ENCODE measurements around the gene ERCC8. TPM values are rescaled to one million over a fixed set of nuclear protein-coding genes. Genes with fewer than 3 reads are reported as not detected.

Gene ERCC8
- total and polyA plus RNA-seq, 2 of the 8 experiments (the other 6 are each of a cell fraction or from before 2014, with no cell fraction given) = 17.3 TPM

GRCh38 chr5:60916646-60917045 lies 28.2 kb downstream of the ERCC8 start:
- H3K79me1 ChIP-seq (ENCODE audit: low read depth, low read length) = no peaks in the 10 kb centered on the region
- no peak for TF ChIP-seq SIX5 (IDR thresholded peaks at IDR 0.05; ENCODE audit: low read depth, low read length)

More at GRCh38 chr5:60916646-60917045, 28.2 kb downstream of the ERCC8 start:
- no peaks in the 10 kb centered on the region for H4K20me1 ChIP-seq (replicated peaks in 1 of 2; ENCODE audit: control insufficient read depth in 1 of 2, insufficient read depth in 2 of 2, low read length in 2 of 2)
- H3K23me2 ChIP-seq (ENCODE audit: low read depth, low read length) = no peaks in the 10 kb centered on the region
- no peak overlapping the region for H3K9ac ChIP-seq (replicated peaks in 1 of 4; ENCODE audit: extremely low read depth in 1 of 4, low read depth in 3 of 4, low read length in 3 of 4)
- H2BK12ac ChIP-seq (ENCODE audit: low read depth, low read length) = no peak overlapping the region
- H3K36me3 ChIP-seq (ENCODE audit: control insufficient read depth in 2 of 4, insufficient read depth in 4 of 4, low read length in 3 of 4) = peaks cover 0 to 3% (median 0%) of the 10 kb centered on the region in 4 experiments; a peak in 2 of 8 replicates
- H3K4me3 ChIP-seq (ENCODE audit: extremely low read depth in 1 of 4, insufficient read depth in 2 of 4, low read depth in 3 of 4, low read length in 4 of 4) = no peak overlapping the region
- H3K4me1 ChIP-seq (replicated peaks in 1 of 4; ENCODE audit: control insufficient read depth in 3 of 4, insufficient read depth in 4 of 4, low read length in 3 of 4) = no peaks in the 10 kb centered on the region
- no peak overlapping the region for H2BK20ac ChIP-seq (ENCODE audit: low read length)
- no peaks in the 10 kb centered on the region for H3K79me2 ChIP-seq (ENCODE audit: control insufficient read depth in 1 of 2, insufficient read depth in 2 of 2, low read length in 2 of 2)
- H3K27ac ChIP-seq (ENCODE audit: low read depth, low read length) = no peak overlapping the region
- no peak overlapping the region for H2AK5ac ChIP-seq (ENCODE audit: low read depth, low read length)
- no peak overlapping the region for H3K4me2 ChIP-seq (ENCODE audit: insufficient read depth in 1 of 2, low read depth in 2 of 2, low read length in 2 of 2)
- no peak overlapping the region for H4K8ac ChIP-seq (ENCODE audit: extremely low read depth, insufficient read depth, low read length)
- DNase-seq (ENCODE audit: low read depth in 1 of 2, low spot score in 2 of 2) (no peak), FAIRE-seq (no peak)
- no peaks in the 10 kb centered on the region for H3K27me3 ChIP-seq (replicated peaks in 1 of 4; ENCODE audit: control insufficient read depth in 3 of 4, extremely low read depth in 1 of 4, insufficient read depth in 3 of 4, low read length in 3 of 4)
- H3K4ac ChIP-seq (replicated peaks; ENCODE audit: insufficient read length, low read depth, low read length) = no peak overlapping the region
- H4K91ac ChIP-seq (replicated peaks; ENCODE audit: insufficient read length, low read length) = no peak overlapping the region
- no peak overlapping the region for H3K23ac ChIP-seq (ENCODE audit: insufficient read length)
- no peak overlapping the region for H2AFZ ChIP-seq (ENCODE audit: low read length)
- H2BK15ac ChIP-seq (ENCODE audit: low read length) = no peak overlapping the region
- no peak overlapping the region for H3K18ac ChIP-seq (ENCODE audit: extremely low read depth, low read length)
- CTCF ChIA-PET (ENCODE audit: partially characterized antibody) = interaction anchor here (0.7 to 2.5 kb wide), 2 partner anchors 10 to 228 kb away, joined by 4 to 9 read pairs; no protein-coding TSS in a partner anchor
- POLR2A ChIA-PET (ENCODE audit: partially characterized antibody) = no interaction called here
- no peak overlapping the region for H2BK120ac ChIP-seq (replicated peaks; ENCODE audit: low read depth, low read length)
- no peak overlapping the region for H2BK5ac ChIP-seq (ENCODE audit: low read depth, low read length)
- H3K9me3 ChIP-seq (ENCODE audit: insufficient read depth in 2 of 2, low read depth in 1 of 2, low read length in 1 of 2) = no peaks in the 10 kb centered on the region
- H3K14ac ChIP-seq (ENCODE audit: insufficient read length) = no peak overlapping the region
- no peak overlapping the region for H3K56ac ChIP-seq (replicated peaks; ENCODE audit: insufficient read length, low read depth, low read length)
- H4K5ac ChIP-seq (ENCODE audit: insufficient read length, low read depth, low read length) = no peak overlapping the region
